ENCODE measurements around the gene EPB41L2.
A peak's percentile ranks its signal among the peaks of the same experiment; 100 is the strongest.

The EPB41L2 gene

GRCh38 chr6:130841128-130841728 lies 221.8 kb downstream of the EPB41L2 start:
- Histone ChIP-seq H3K9me3 (ENCODE audit: low read depth, low read length) (no peaks in the 10 kb centered on the region), H3K9ac (ENCODE audit: insufficient read length) (no peak overlapping the region), H3K27ac (no peak overlapping the region), H3K4me3 (no peak overlapping the region), H3K36me3 (ENCODE audit: insufficient read depth, low read length) (peaks cover 8% of the 10 kb centered on the region; the same call in 1 of the 2 replicates)
- TF ChIP-seq POLR2AphosphoS5 (IDR thresholded peaks at IDR 0.05; ENCODE audit: borderline replicate concordance, low read depth, low read length) (no peak), EZH2 (IDR thresholded peaks at IDR 0.05) (no peak), FOXP2 (optimal IDR thresholded peaks at IDR 0.05; ENCODE audit: control extremely low read depth, extremely low read length, insufficient read depth) (no peak)
- DNase-seq (ENCODE audit: low read depth, low spot score), result no peak

GRCh38 chr6:130840050-130840449 lies 223.0 kb downstream of the EPB41L2 start:
- H3K9ac ChIP-seq (ENCODE audit: insufficient read length), result no peak overlapping the region
- DNase-seq (ENCODE audit: low read depth, low spot score), result no peak
- TF ChIP-seq POLR2AphosphoS5 (IDR thresholded peaks at IDR 0.05; ENCODE audit: borderline replicate concordance, low read depth, low read length), result no peak
- no peak for TF ChIP-seq FOXP2 (optimal IDR thresholded peaks at IDR 0.05; ENCODE audit: control extremely low read depth, extremely low read length, insufficient read depth)
- no peak for TF ChIP-seq EZH2 (IDR thresholded peaks at IDR 0.05)
- H3K36me3 ChIP-seq (ENCODE audit: insufficient read depth, low read length), result peaks cover 8% of the 10 kb centered on the region; the same call in 1 of the 2 replicates
- H3K9me3 ChIP-seq (ENCODE audit: low read depth, low read length), result no peaks in the 10 kb centered on the region
- H3K27ac ChIP-seq, result 0 out of 2 replicates have a peak overlapping the region, but pooled peaks have one; percentile 12
- no peak overlapping the region for H3K4me3 ChIP-seq

GRCh38 chr6:130839379-130839778 lies 223.7 kb downstream of the EPB41L2 start:
- Histone ChIP-seq H3K36me3 (ENCODE audit: insufficient read depth, low read length) (peaks cover 8% of the 10 kb centered on the region; the same call in 1 of the 2 replicates), H3K9ac (ENCODE audit: insufficient read length) (no peak overlapping the region), H3K27ac (no peak overlapping the region), H3K9me3 (ENCODE audit: low read depth, low read length) (no peaks in the 10 kb centered on the region), H3K4me3 (no peak overlapping the region)
- DNase-seq (ENCODE audit: low read depth, low spot score), result no peak
- TF ChIP-seq FOXP2 (optimal IDR thresholded peaks at IDR 0.05; ENCODE audit: control extremely low read depth, extremely low read length, insufficient read depth), result no peak
- no peak for TF ChIP-seq POLR2AphosphoS5 (IDR thresholded peaks at IDR 0.05; ENCODE audit: borderline replicate concordance, low read depth, low read length)
- no peak for TF ChIP-seq EZH2 (IDR thresholded peaks at IDR 0.05)

GRCh38 chr6:130838951-130839350 lies 224.1 kb downstream of the EPB41L2 start:
- TF ChIP-seq EZH2 (IDR thresholded peaks at IDR 0.05), result no peak
- no peak for TF ChIP-seq POLR2AphosphoS5 (IDR thresholded peaks at IDR 0.05; ENCODE audit: borderline replicate concordance, low read depth, low read length)
- TF ChIP-seq FOXP2 (optimal IDR thresholded peaks at IDR 0.05; ENCODE audit: control extremely low read depth, extremely low read length, insufficient read depth), result no peak
- no peaks in the 10 kb centered on the region for H3K9me3 ChIP-seq (ENCODE audit: low read depth, low read length)
- no peak overlapping the region for H3K4me3 ChIP-seq
- H3K36me3 ChIP-seq (ENCODE audit: insufficient read depth, low read length), result peaks cover 8% of the 10 kb centered on the region; the same call in 1 of the 2 replicates
- DNase-seq (ENCODE audit: low read depth, low spot score), result no peak
- no peak overlapping the region for H3K9ac ChIP-seq (ENCODE audit: insufficient read length)
- H3K27ac ChIP-seq, result peak overlapping the region; percentile 33

GRCh38 chr6:130838250-130838860 lies 224.7 kb downstream of the EPB41L2 start:
- Histone ChIP-seq H3K27ac (peak overlapping the region; percentile 33), H3K36me3 (ENCODE audit: insufficient read depth, low read length) (peaks cover 8% of the 10 kb centered on the region; the same call in 1 of the 2 replicates), H3K4me3 (no peak overlapping the region), H3K9me3 (ENCODE audit: low read depth, low read length) (no peaks in the 10 kb centered on the region), H3K9ac (ENCODE audit: insufficient read length) (no peak overlapping the region)
- no peak for TF ChIP-seq FOXP2 (optimal IDR thresholded peaks at IDR 0.05; ENCODE audit: control extremely low read depth, extremely low read length, insufficient read depth)
- TF ChIP-seq POLR2AphosphoS5 (IDR thresholded peaks at IDR 0.05; ENCODE audit: borderline replicate concordance, low read depth, low read length), result no peak
- TF ChIP-seq EZH2 (IDR thresholded peaks at IDR 0.05), result no peak
- DNase-seq (ENCODE audit: low read depth, low spot score), result no peak

GRCh38 chr6:130837067-130837466 lies 226.0 kb downstream of the EPB41L2 start:
- Histone ChIP-seq H3K4me3 (no peak overlapping the region), H3K36me3 (ENCODE audit: insufficient read depth, low read length) (peaks cover 8% of the 10 kb centered on the region; the same call in 1 of the 2 replicates), H3K27ac (peak overlapping the region; percentile 83), H3K9ac (ENCODE audit: insufficient read length) (no peak overlapping the region), H3K9me3 (ENCODE audit: low read depth, low read length) (no peaks in the 10 kb centered on the region)
- TF ChIP-seq FOXP2 (optimal IDR thresholded peaks at IDR 0.05; ENCODE audit: control extremely low read depth, extremely low read length, insufficient read depth), result no peak
- TF ChIP-seq EZH2 (IDR thresholded peaks at IDR 0.05), result no peak
- no peak for TF ChIP-seq POLR2AphosphoS5 (IDR thresholded peaks at IDR 0.05; ENCODE audit: borderline replicate concordance, low read depth, low read length)
- no peak for DNase-seq (ENCODE audit: low read depth, low spot score)

- TF ChIP-seq FOXP2 (optimal IDR thresholded peaks at IDR 0.05; ENCODE audit: control extremely low read depth, extremely low read length, insufficient read depth), result no peak
- no peak for TF ChIP-seq EZH2 (IDR thresholded peaks at IDR 0.05)
- no peak for TF ChIP-seq POLR2AphosphoS5 (IDR thresholded peaks at IDR 0.05; ENCODE audit: borderline replicate concordance, low read depth, low read length)
- Histone ChIP-seq H3K9me3 (ENCODE audit: low read depth, low read length) (no peaks in the 10 kb centered on the region), H3K27ac (peak overlapping the region; percentile 83), H3K9ac (ENCODE audit: insufficient read length) (no peak overlapping the region), H3K4me3 (peak overlapping the region; percentile 42), H3K36me3 (ENCODE audit: insufficient read depth, low read length) (peaks cover 8% of the 10 kb centered on the region; the same call in 1 of the 2 replicates)
- DNase-seq (ENCODE audit: low read depth, low spot score), result no peak
Observed at GRCh38 chr6:130836055-130836640, 226.9 kb downstream of the EPB41L2 start.

GRCh38 chr6:130834482-130835251 lies 228.4 kb downstream of the EPB41L2 start:
- Histone ChIP-seq H3K9me3 (ENCODE audit: low read depth, low read length) (no peaks in the 10 kb centered on the region), H3K9ac (ENCODE audit: insufficient read length) (no peak overlapping the region), H3K27ac (no peak overlapping the region), H3K36me3 (ENCODE audit: insufficient read depth, low read length) (peaks cover 3% of the 10 kb centered on the region; the same call in 1 of the 2 replicates), H3K4me3 (no peak overlapping the region)
- DNase-seq (ENCODE audit: low read depth, low spot score), result no peak
- TF ChIP-seq FOXP2 (optimal IDR thresholded peaks at IDR 0.05; ENCODE audit: control extremely low read depth, extremely low read length, insufficient read depth) (no peak), POLR2AphosphoS5 (IDR thresholded peaks at IDR 0.05; ENCODE audit: borderline replicate concordance, low read depth, low read length) (no peak), EZH2 (IDR thresholded peaks at IDR 0.05) (no peak)

Measured in SK-N-MC (cell line).